ENCODE data around the gene MAPK11. TPM values are rescaled to one million over a fixed set of nuclear protein-coding genes. Genes with fewer than 3 reads are reported as not detected.

The MAPK11 gene
- total RNA-seq, 1 donor from 2014 or later, result 131 TPM

- no peak overlapping the region for H3K4me3 Mint-ChIP-seq (ENCODE audit: unreplicated experiment)
- peaks cover 3% of the 10 kb centered on the region for H3K9me3 Mint-ChIP-seq (ENCODE audit: unreplicated experiment)
- no peak overlapping the region for H3K27ac Mint-ChIP-seq (ENCODE audit: unreplicated experiment)
- no peaks in the 10 kb centered on the region for H3K36me3 Mint-ChIP-seq (ENCODE audit: unreplicated experiment)
- H3K27me3 Mint-ChIP-seq (ENCODE audit: unreplicated experiment), result no peaks in the 10 kb centered on the region
- DNase-seq, result no peak
- TF ChIP-seq, protein P1, sequence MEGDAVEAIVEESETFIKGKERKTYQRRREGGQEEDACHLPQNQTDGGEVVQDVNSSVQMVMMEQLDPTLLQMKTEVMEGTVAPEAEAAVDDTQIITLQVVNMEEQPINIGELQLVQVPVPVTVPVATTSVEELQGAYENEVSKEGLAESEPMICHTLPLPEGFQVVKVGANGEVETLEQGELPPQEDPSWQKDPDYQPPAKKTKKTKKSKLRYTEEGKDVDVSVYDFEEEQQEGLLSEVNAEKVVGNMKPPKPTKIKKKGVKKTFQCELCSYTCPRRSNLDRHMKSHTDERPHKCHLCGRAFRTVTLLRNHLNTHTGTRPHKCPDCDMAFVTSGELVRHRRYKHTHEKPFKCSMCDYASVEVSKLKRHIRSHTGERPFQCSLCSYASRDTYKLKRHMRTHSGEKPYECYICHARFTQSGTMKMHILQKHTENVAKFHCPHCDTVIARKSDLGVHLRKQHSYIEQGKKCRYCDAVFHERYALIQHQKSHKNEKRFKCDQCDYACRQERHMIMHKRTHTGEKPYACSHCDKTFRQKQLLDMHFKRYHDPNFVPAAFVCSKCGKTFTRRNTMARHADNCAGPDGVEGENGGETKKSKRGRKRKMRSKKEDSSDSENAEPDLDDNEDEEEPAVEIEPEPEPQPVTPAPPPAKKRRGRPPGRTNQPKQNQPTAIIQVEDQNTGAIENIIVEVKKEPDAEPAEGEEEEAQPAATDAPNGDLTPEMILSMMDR (IDR thresholded peaks at IDR 0.05; ENCODE audit: partially characterized antibody, unreplicated experiment), result no peak
- peaks cover 3% of the 10 kb centered on the region for H3K4me1 Mint-ChIP-seq (ENCODE audit: low read depth, unreplicated experiment)
These were observed 17.6 kb upstream of the MAPK11 start for GRCh38 chr22:50287731-50288130.

DNA sequence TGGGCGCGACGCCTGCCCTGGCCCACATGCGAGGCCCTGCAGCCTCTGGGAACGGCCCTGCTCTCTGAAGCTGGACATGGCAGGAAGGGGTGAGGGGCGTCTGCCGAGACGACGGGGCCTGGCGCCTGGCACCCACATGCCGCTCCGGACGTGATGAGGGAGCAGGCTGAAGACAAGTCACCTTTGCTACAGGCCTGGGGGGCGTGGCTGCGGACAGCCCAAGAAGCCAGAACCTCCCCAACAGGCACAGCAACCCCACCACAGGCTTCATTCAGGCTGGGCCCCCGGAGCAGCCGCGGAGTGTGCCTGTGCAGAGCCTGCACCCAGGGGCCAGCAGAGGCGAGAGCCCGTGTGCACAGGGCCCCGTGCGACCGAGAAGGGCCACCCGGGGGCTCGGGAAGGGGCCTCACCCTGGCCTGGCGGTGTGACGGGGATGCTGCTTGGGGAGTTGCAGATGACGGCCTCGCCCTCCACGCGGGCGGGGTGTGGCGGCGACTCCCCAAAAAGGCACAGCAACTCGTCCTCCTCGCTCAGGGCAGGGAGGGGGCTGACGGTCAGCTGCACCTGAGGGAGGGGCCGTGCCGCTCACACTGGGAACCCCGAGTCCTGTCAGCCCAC, 16.6 kb upstream of the MAPK11 start:
- H3K4me1 Mint-ChIP-seq (ENCODE audit: low read depth, unreplicated experiment), result no peaks in the 10 kb centered on the region
- H3K27ac Mint-ChIP-seq (ENCODE audit: unreplicated experiment), result no peak overlapping the region
- no peaks in the 10 kb centered on the region for H3K36me3 Mint-ChIP-seq (ENCODE audit: unreplicated experiment)
- no peaks in the 10 kb centered on the region for H3K9me3 Mint-ChIP-seq (ENCODE audit: unreplicated experiment)
- H3K4me3 Mint-ChIP-seq (ENCODE audit: unreplicated experiment), result no peak overlapping the region
- no peak for DNase-seq
- TF ChIP-seq, protein P1 (IDR thresholded peaks at IDR 0.05; ENCODE audit: partially characterized antibody, unreplicated experiment), result no peak
- no peaks in the 10 kb centered on the region for H3K27me3 Mint-ChIP-seq (ENCODE audit: unreplicated experiment)

- Mint-ChIP-seq H3K9me3 (ENCODE audit: unreplicated experiment) (no peaks in the 10 kb centered on the region), H3K4me1 (ENCODE audit: low read depth, unreplicated experiment) (no peaks in the 10 kb centered on the region), H3K36me3 (ENCODE audit: unreplicated experiment) (no peaks in the 10 kb centered on the region), H3K27ac (ENCODE audit: unreplicated experiment) (no peak overlapping the region), H3K4me3 (ENCODE audit: unreplicated experiment) (no peak overlapping the region), H3K27me3 (ENCODE audit: unreplicated experiment) (no peaks in the 10 kb centered on the region)
- TF ChIP-seq, protein P1 (IDR thresholded peaks at IDR 0.05; ENCODE audit: partially characterized antibody, unreplicated experiment), result no peak
- no peak for DNase-seq
These were observed 16.1 kb upstream of the MAPK11 start for GRCh38 chr22:50286275-50286674.

- H3K9me3 Mint-ChIP-seq (ENCODE audit: unreplicated experiment), result no peaks in the 10 kb centered on the region
- TF ChIP-seq, protein P1 (IDR thresholded peaks at IDR 0.05; ENCODE audit: partially characterized antibody, unreplicated experiment), result no peak
- no peaks in the 10 kb centered on the region for H3K4me1 Mint-ChIP-seq (ENCODE audit: low read depth, unreplicated experiment)
- no peak overlapping the region for H3K4me3 Mint-ChIP-seq (ENCODE audit: unreplicated experiment)
- no peak for DNase-seq
- no peaks in the 10 kb centered on the region for H3K36me3 Mint-ChIP-seq (ENCODE audit: unreplicated experiment)
- no peak overlapping the region for H3K27ac Mint-ChIP-seq (ENCODE audit: unreplicated experiment)
- no peaks in the 10 kb centered on the region for H3K27me3 Mint-ChIP-seq (ENCODE audit: unreplicated experiment)
These were observed 15.5 kb upstream of the MAPK11 start for GRCh38 chr22:50285568-50286229.

GRCh38 chr22:50284479-50284878, 14.3 kb upstream of the MAPK11 start:
- no peak overlapping the region for H3K27ac Mint-ChIP-seq (ENCODE audit: unreplicated experiment)
- no peaks in the 10 kb centered on the region for H3K36me3 Mint-ChIP-seq (ENCODE audit: unreplicated experiment)
- TF ChIP-seq, protein P1 (IDR thresholded peaks at IDR 0.05; ENCODE audit: partially characterized antibody, unreplicated experiment), result no peak
- no peak for DNase-seq
- H3K4me3 Mint-ChIP-seq (ENCODE audit: unreplicated experiment), result no peak overlapping the region
- H3K9me3 Mint-ChIP-seq (ENCODE audit: unreplicated experiment), result no peaks in the 10 kb centered on the region
- H3K4me1 Mint-ChIP-seq (ENCODE audit: low read depth, unreplicated experiment), result no peaks in the 10 kb centered on the region
- no peaks in the 10 kb centered on the region for H3K27me3 Mint-ChIP-seq (ENCODE audit: unreplicated experiment)

All from glutamatergic neuron (in vitro differentiated cells).